Activated CD4-positive, alpha-beta T cell treated with anti-CD3 and anti-CD28 coated beads, Interleukin-10, Interleukin-2, amounts not matched to agents 100 ng/mL and 50 ng/mL, durations not matched to agents 16 hours and 8 hours (primary cell): Measurements from ENCODE around the gene ZNF3.

ENCODE experiments used
- DNase-seq: peaks from one replicate; pipeline ENCODE4 v3.0.0-alpha.2; 2020

The ZNF3 gene

DNA sequence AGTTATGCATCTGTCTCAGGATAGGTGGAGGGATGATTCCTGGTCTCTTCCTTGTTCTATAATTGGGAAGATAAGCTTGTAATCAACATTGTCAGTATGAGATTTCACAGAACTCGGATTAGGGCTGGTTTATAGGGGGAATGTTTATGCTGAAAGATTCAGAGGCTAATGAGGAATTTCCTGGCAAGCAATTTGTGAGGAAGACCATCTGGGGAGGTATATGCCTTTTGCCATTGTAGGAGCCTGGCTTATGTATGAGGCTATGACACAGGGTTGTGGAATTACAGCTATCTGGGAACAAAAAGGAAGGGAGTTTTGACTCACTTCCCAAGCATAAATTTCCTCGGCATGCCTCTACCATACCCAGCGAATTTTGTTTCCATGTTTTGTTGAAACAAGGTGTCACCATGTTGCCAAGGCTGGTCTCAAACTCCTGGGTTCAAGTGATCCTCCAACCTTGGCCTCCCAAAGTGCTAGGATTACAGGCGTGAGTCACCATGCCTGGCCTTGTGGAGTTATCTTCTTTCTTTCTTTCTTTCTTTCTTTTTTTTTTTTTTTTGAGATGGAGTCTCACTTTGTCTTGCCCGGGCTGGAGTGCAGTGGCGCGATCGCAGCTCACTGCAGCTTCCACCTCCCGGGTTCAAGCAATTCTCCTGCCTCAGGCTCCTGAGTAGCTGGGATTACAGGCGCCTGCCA, 5.7 kb upstream of the ZNF3 start:
- no peak for DNase-seq

DNA sequence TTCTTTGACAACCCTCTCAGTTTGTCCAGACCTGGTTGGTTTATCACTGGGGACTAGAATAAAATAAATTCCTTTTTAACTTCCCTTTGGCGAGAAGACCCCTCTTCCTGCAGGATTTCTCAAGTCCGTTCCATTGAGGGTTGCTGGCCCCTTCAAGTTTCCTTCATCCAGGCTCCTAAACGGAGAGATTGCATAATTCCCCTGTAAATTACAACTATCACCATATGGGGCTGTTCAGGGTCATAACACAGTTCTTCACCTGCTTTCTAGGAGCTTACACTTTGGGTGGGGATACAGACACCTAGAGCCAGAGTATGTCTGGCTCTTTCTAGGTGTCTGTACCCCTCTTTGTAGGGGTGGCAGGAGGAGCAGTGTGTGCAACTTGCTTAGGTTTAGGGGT, 4.0 kb upstream of the ZNF3 start:
- no peak for DNase-seq

DNA sequence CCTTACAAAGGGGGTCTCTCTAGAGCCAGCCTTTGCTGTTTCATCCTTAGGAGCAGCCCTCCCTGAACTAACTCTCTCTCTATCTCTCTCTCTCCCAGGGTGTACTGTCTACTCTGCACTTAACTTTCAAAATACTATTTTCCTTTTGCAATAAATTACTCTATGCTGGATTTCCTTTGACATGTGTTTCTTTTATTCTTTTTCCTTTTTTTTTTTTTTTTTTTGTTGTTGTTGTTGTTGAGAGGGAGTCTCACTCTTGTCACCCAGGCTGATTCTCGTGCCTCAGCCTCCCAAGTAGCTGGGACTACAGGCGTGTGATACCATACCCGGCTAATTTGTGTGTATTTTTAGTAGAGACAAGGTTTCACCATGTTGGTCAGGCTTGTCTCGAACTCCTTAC, 1.5 kb upstream of the ZNF3 start:
- DNase-seq = no peak

DNA sequence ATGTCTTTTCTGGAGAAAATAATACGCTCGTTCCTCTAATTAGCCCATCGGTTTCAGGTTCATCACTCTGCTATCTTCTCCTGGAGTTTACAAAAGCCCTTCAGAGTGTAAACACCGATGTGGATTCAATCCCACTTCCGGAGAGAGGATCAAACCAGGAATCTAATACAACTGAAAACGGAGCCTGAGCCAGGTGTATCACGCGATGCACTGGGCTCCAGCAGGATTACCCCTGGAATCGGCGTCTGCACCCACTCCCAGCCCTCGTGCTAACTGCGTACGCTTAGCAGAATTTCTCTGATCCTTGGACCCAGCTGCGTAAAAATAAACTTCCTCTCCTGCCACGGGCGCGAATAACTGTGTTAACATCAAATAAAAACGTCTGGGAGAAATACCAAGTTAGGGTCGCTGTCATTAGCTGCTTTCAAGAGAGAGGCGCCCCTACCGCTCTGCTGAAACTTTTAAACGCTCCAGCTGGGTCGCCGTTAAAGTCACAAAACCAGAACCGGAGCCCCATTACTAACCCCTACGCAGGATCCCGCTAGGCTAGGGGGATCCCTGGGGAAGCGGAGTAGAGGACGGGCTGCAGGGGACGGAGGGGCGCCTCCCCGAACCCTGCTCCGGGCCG, 502 bp downstream of the ZNF3 start:
- no peak for DNase-seq

DNA sequence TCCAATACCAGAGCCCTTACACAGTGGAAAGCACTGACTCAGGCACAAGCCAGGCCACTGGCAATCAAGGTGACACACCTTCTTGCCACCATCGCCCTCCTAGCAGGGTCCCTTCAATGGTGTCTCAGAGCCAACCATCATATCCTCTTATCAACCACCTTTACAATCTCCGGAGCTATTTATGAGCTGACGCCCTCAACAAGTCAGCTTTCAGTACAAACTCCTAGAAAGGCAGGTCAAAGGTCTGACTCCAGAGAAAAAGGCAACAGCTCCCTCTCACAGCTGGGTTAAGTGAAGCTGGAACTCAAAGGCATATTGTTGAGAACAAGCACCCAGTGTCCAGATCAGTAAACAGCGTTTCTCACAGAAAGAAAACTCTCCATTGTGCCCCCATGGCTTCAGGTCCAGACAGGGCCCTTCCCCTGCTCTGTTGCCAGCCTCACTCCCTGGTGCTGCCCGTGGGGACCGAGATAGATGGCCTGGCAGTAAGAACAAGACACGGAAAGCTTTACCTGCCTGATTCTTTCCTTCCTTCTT, 2.4 kb downstream of the ZNF3 start:
- DNase-seq = no peak

DNA sequence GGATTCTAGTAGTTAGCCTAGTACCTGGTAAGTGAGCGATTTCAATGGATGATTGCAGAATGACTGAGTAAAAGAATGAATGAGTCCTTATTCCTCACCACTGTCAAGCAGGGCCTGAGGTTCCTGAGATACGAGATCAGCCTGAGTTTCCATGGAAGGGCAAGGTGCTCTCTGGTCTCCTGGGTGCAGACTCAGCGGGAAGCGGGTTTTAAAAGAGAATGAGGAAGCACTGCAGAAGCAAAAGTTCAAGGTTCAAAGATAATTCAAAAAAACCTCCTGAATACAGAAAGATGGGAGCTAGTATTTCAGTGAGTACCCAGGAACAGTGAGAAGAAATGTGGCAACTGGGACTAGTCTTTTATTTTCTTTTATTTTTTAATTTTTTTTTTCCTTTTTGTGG, 4.3 kb downstream of the ZNF3 start:
- no peak for DNase-seq

DNA sequence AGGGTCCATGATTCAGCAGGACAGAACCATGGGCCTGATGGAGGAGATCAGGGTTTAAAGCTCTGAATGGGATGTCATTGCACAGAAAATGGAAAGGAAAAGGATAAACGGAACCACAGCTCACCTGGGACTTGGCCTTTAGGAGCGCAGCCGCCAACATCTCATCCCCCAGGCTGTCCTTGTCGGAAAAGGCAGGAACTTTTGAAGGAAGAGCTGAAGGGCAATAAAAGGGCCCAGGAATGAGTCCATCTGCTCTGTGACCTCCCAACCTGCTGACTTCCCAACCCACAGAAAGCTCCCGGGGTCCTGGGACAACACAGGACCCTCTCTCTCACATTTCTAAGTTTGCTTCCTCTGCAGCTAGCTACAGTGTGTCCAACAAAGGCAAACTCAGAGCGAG, 6.1 kb downstream of the ZNF3 start:
- DNase-seq = no peak

DNA sequence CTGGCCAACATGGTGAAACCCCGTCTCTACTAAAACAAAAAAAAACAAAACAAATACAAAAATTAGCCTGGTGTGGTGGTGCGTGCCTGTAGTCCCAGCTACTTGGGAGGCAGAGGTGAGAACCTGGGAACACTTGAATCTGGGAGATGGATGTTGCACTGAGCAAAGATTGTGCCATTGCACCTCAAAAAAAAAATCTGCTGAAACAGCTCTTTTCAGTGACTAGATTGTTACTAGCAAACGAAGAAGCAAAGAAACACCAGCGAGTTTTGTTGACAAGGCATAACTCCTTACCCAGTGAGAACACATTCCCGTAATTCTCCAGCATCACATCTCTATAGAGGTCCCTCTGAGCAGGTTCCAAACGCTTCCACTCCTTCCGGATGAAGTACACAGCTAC, 6.7 kb downstream of the ZNF3 start:
- DNase-seq = no peak

DNA sequence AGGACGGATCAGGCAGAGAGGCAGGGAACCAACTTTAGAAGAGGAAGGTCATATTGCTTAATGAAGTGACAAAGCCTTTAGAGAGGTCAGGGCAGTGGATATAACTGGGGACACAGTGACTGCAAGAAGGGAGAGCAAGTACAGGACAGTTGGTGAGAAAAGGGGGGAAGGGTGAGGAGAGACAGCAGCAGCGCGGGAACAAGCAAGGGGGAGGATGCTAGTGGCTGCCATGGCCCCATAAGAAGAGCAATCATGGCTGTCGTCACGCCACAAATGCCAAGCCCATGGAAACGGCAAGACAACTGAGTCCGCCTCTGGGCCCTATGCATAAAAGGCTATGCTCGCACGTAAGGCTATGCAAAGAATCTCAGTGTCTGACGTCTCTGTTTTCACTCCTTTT, 9.1 kb downstream of the ZNF3 start:
- no peak for DNase-seq

DNA sequence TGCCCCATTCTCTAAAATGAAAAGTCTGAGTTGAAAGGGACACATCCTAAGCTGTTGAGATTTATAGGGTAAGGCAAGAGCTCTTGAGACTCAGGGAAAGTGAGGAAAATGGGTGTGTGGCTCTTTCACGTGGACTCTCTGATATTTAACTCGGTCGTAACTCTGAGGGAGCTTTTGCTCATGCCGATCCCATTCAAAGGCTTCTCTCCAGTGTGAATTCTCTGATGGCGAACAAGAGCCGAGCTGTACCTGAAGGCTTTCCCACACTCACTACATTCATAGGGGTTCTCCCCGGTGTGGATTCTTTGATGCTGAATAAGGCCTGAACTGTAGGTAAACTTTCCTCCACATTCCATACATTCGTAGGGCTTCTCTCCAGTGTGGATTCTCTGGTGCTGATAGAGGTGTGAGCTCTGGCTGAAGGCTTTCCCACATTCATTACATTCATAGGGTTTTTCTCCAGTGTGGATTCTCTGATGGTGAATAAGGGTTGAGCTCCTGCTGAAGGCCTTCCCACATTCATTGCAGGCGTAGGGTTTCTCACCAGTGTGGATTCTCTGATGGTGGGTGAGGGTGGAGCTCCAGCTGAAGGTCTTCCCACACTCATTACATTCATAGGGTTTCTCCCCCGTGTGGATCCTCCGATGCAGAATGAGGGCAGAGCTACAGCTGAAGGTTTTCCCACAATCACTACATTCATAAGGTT, 10.4 kb downstream of the ZNF3 start:
- DNase-seq = no peak

DNA sequence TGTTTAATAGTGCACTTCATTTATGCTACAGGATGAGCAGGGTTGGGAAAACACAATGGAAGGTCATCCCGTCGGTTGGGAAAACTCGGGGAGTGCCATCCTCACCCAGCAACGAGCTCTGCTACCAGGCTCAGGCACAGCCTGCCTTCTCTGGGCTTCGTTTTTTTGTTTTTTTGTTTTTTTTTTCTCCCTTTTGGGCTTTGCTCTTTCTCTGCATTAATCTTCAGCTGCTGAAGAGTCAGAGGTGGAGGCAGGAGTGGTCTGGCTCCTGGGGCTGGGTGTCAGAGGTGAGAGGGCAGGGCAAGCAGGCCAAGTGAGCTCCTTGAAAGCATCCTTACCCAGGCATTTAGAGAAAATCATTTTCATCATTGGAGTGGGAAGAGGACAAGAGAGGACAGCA, 11.5 kb downstream of the ZNF3 start:
- no peak for DNase-seq

DNA sequence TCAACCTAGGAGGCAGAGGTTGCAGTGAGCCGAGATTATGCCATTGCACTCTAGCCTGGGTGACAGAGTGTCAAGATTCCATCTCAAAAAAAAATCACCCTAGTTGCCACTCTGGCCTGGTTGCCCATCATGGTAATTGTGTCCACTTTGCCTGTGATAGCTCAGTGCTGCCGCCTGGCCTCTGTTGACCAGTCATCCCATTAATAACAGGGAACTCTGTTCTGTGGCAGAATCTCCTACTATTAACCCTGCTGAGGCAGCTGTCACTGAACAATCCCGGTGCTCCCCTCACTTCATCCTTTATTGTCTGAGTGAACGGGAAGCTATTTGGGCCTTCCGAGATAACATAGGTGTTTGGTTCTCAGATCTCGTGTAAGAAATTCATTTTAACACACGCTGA, 14.6 kb downstream of the ZNF3 start:
- DNase-seq = no peak

DNA sequence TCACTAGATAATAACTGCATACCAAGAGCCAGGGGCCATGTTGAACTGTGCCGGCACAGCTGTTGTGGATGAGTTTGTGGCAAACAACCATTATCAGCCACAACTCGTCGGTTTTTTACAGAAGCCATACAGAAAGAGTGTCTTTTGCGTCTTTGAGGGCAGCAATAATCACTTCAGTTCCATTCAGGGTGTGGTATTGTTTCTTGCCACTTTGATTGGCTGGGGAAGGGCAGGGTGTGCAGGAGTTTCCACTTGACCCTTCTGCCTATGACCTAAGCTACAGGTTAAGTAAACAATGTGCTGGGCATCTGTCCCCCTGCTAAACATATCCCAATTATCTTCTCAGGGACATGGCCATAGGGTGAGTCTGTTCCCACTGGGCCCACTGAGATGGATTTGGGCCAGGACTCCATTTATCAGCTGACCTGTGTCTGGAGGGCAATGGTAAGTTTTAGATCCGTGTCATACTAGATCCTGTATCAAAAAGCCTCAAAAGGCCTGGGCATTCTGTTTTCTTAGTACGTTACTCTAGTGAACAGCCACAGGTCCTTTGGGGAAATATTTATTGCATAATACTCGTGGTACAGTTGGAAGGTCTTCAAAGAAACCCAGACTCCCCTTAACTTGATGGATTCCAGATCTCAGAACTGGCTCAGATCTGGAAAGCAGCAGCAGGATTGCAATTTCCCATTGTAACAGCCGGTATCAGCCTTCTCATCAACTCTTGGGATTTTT, 15.9 kb downstream of the ZNF3 start:
- DNase-seq = no peak

DNA sequence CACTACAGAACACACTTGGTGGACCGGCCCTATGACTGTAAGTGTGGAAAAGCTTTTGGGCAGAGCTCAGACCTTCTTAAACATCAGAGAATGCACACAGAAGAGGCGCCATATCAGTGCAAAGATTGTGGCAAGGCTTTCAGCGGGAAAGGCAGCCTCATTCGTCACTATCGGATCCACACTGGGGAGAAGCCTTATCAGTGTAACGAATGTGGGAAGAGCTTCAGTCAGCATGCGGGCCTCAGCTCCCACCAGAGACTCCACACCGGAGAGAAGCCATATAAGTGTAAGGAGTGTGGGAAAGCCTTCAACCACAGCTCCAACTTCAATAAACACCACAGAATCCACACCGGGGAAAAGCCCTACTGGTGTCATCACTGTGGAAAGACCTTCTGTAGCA, 17.4 kb downstream of the ZNF3 start:
- DNase-seq = no peak

DNA sequence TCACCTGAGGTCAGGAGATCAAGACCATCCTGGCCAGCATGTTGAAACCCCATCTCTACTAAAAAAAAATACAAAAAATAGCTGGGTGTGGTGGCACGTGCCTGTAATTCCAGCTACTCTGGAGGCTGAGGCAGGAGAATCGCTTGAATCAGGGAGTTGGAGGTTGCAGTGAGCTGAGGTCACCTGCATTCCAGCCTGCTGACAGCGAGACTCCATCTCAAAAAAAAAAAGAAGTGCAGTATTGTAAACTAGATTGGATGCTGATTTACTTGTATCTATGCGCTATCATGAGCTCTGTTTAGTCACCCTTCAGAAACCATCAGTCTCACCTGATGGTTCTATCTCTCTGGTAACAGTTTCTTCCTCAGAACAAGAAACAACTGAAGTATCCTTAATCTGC, 18.1 kb downstream of the ZNF3 start:
- no peak for DNase-seq

DNA sequence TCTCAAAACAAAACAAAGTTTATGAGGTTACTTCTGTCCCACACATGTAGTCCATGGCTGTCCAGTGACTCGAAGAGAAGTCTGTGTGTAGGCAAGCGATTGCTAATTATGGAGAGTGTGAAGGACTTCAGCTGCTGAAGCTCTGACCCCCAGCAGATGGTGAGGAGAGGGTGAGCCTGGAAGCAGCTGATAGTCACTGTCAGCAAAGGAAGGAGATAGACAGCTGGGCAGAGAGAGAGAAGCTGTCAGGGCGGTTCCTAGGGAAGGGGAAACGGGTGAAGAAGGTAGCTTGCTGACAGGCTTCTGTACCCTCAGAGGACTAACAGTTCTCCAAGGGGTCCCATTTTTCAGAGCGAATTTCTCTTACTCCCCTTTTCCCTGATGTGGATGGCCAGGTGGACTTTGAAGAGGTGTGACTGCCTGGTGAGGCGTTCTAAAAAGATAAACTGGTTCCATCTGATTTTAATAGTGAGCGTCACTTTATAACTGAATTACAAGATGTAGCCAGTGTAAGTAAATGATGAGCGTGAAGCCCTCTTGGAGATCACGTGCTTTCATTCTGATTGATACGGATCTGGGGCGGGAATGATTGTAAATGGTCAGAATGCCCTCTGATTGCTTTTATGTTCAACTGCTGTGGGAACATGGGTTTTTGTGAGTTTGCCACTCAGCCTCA, 19.9 kb downstream of the ZNF3 start:
- no peak for DNase-seq

DNA sequence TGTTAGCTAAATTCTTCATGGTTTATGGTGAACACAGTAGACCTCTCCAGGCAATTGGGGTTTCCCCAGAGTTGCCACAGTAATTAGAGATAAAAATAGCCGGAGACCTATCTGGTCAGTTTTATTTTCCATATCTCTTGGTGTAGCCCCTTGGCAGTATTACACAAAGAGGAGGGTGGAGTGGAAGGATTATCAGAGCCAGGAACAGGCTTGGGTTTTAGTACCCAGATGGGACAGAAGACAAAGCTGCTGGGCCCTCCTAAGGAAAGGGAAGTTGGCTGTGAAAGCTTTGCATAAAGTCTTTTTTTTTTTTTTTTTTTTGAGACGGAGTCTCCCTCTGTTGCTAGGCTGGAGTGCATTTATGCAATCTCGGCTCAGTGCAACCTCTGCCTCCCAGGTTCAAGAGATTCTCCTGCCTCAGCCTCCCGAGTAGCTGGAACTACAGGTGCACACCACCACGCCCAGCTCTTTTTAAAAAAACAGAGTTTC, 22.2 kb downstream of the ZNF3 start:
- DNase-seq = no peak

DNA sequence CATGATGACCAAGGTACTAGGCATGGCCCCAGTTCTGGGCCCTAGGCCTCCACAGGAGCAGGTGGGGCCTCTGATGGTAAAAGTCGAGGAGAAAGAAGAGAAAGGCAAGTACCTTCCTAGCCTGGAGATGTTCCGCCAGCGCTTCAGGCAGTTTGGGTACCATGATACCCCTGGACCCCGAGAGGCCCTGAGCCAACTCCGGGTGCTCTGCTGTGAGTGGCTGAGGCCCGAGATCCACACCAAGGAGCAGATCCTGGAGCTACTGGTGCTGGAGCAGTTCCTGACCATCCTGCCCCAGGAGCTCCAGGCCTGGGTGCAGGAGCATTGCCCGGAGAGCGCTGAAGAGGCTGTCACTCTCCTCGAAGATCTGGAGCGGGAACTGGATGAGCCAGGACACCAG, 24.5 kb downstream of the ZNF3 start:
- no peak for DNase-seq

DNA sequence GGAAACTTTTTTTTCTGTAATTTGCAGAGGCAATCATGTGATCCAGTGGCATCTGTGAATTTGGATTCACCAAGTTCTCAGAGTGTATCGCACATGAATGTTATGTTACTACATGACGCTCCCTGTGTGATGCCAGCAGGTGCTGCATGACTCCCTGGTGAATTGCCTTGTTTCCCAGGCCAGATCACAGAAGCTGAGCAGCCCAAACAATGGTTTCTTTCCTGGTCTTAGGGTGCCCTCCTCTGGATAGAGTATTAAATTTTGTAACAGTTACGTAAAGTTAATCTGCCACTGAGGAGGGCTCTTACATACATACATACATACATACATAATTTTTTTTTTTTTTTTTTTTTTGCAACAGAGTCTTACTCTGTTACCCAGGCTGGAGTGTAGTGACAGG, 28.3 kb downstream of the ZNF3 start:
- DNase-seq = peak; percentile 52

DNA sequence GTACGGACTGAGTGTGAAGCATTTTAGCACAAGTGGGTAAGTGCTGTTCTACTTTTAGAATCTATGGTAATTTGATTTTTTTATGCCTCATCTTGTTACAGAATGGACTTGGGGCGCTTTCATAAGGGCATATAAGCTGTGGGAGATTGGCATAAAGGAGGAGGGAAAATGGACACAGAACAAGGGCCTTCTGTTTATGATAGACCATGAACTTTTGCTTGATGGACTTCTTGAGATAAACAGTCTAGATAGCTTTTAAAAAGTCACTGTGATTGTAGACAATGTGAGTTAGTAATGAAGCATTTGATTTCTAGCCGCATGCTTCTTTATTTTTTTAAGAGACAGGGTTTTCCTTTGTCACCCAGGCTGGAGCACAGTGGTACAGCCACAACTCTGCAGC, 29.9 kb downstream of the ZNF3 start:
- no peak for DNase-seq

DNA sequence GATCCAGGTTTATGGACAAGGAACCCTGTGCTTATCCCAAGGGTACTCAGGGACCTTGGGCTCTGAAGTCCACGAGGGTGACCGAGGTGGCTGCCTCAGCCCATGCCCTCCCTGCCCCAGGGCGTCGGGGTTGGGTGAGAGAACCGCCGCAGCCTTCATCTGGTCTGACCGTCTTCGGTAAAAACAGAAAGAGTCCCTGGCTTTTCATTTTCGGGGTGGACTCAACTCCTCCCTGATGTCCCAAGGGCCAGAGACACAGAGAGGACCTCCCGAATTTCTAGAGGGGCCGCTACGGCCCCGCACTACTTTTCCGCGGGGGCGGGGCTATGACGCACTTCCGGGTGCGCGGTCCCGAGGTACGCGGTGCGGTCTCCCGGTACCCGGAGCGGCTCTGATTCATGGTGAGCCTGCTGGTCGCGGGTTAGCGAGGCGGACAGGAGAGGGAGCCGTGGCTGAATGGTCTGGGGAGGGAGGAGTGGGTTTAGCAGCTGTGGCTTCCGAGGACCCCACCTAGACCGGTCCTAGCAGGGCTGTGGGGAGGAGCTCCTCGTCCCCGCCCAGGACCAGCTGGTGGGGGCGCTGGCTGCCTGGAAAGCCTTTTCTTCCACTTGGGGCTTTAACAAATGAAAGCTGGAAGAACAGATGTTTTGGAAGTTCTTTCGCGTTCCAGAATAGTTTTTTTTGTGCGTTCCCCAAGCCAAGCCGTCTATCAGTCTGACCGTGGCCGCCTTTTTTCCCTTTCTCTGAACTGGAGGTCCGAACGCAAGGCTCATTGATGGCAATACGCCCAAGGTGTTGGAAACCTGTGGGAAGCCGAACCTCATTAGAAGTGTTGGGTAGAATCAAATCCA, 31.9 kb downstream of the ZNF3 start, which contains the start of gene ZSCAN21:
TSS of gene ZSCAN21 (plus strand) at position 334 of the 851 bp plus-strand sequence. CDS start 7,233 bp downstream, outside the sequence.
- peak; percentile 80 for DNase-seq

DNA sequence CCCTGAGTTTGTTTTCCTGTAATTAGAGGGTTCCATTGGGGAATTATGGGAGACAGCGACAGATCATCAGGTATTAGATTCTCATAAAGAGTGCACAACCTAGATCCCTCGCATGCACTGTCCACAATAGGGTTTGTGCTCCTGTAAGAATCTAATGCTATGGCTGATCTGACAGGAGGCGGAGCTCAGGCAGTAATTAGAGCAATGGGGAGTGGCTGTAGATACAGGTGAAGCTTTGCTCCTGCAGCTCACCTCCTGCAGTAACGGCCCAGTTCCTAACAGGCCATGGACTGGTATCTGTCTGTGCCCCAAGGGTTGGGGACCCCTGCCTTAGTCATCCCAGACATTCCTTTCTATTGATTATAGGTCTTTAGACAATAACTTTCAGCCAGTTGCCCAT, 32.8 kb downstream of the ZNF3 start:
- no peak for DNase-seq
